ENCODE data around the gene MAST4. TPM values are rescaled to one million over a fixed set of nuclear protein-coding genes. Genes with fewer than 3 reads are reported as not detected.
"Not testable (repeated sequence)": the region's sequence is repeated elsewhere in the genome, so short reads cannot be mapped to it uniquely, and the experiment has no call there.

MAST4 gene
- total and polyA plus RNA-seq, 2 donors from 2014 or later: 27.3 to 31.4 TPM

- intact Hi-C loops (cut with DNase I): no loop called here
- H3K36me3 ChIP-seq (ENCODE audit: control insufficient read depth in 2 of 3, insufficient read depth in 3 of 3, low read length in 3 of 3): peaks cover 0 to 14% (median 7%) of the 10 kb centered on the region in 3 donors
- no peak for TF ChIP-seq CTCF (IDR thresholded peaks at IDR 0.05; ENCODE audit: borderline replicate concordance, extremely low read depth, insufficient read depth)
- no peaks in the 10 kb centered on the region for H3K9me3 ChIP-seq (ENCODE audit: control insufficient read depth in 2 of 3, insufficient read depth in 1 of 3, low read length in 3 of 3)
- H3K4me3 ChIP-seq (ENCODE audit: low read length in 3 of 3): no peak overlapping the region
- DNase-seq (no peak), FAIRE-seq (no peak)
- H3K9ac ChIP-seq (ENCODE audit: low read length in 3 of 3): no peak overlapping the region
- no peaks in the 10 kb centered on the region for H3K27me3 ChIP-seq (ENCODE audit: control insufficient read depth, insufficient read depth, low read length)
- H3K27ac ChIP-seq (ENCODE audit: low read depth in 2 of 2, low read length in 2 of 2): no peak overlapping the region
- H3K4me1 ChIP-seq (ENCODE audit: control insufficient read depth in 2 of 3, insufficient read depth in 2 of 3, low read depth in 1 of 3, low read length in 3 of 3): no peaks in the 10 kb centered on the region
Measured at GRCh38 chr5:67170767-67171166, 574.6 kb downstream of the MAST4 start.

- H3K27me3 ChIP-seq (ENCODE audit: control insufficient read depth, insufficient read depth, low read length); FAIRE-seq; H3K36me3 ChIP-seq (ENCODE audit: control insufficient read depth in 2 of 3, insufficient read depth in 3 of 3, low read length in 3 of 3); H3K9ac ChIP-seq (ENCODE audit: low read length in 3 of 3); intact Hi-C loops (cut with DNase I); H3K27ac ChIP-seq (ENCODE audit: low read depth in 2 of 2, low read length in 2 of 2); H3K4me3 ChIP-seq (ENCODE audit: low read length in 3 of 3); H3K4me1 ChIP-seq (ENCODE audit: control insufficient read depth in 2 of 3, insufficient read depth in 2 of 3, low read depth in 1 of 3, low read length in 3 of 3); H3K9me3 ChIP-seq (ENCODE audit: control insufficient read depth in 2 of 3, insufficient read depth in 1 of 3, low read length in 3 of 3); DNase-seq: not testable (repeated sequence)
Measured at GRCh38 chr5:67173351-67173750, 577.2 kb downstream of the MAST4 start.

- Histone ChIP-seq H3K4me1 (ENCODE audit: control insufficient read depth in 2 of 3, insufficient read depth in 2 of 3, low read depth in 1 of 3, low read length in 3 of 3) (no peaks in the 10 kb centered on the region), H3K9ac (ENCODE audit: low read length in 3 of 3) (no peak overlapping the region), H3K27ac (ENCODE audit: low read depth in 2 of 2, low read length in 2 of 2) (no peak overlapping the region), H3K4me3 (ENCODE audit: low read length in 3 of 3) (no peak overlapping the region), H3K36me3 (ENCODE audit: control insufficient read depth in 2 of 3, insufficient read depth in 3 of 3, low read length in 3 of 3) (peaks cover 0 to 7% (median 2%) of the 10 kb centered on the region in 3 donors), H3K9me3 (ENCODE audit: control insufficient read depth in 2 of 3, insufficient read depth in 1 of 3, low read length in 3 of 3) (peaks cover 0 to 4% (median 0%) of the 10 kb centered on the region in 3 donors), H3K27me3 (ENCODE audit: control insufficient read depth, insufficient read depth, low read length) (no peaks in the 10 kb centered on the region)
- no peak for FAIRE-seq
- DNase-seq: no peak
- no peak for TF ChIP-seq CTCF (IDR thresholded peaks at IDR 0.05; ENCODE audit: borderline replicate concordance, extremely low read depth, insufficient read depth)
- intact Hi-C loops (cut with DNase I): no loop called here
Measured at GRCh38 chr5:67173959-67174358, 577.8 kb downstream of the MAST4 start.

- no peaks in the 10 kb centered on the region for H3K36me3 ChIP-seq (ENCODE audit: control insufficient read depth in 2 of 3, insufficient read depth in 3 of 3, low read length in 3 of 3)
- no peak for TF ChIP-seq CTCF (IDR thresholded peaks at IDR 0.05; ENCODE audit: borderline replicate concordance, extremely low read depth, insufficient read depth)
- H3K27me3 ChIP-seq (ENCODE audit: control insufficient read depth, insufficient read depth, low read length): no peaks in the 10 kb centered on the region
- intact Hi-C loops (cut with DNase I): no loop called here
- H3K4me3 ChIP-seq (ENCODE audit: low read length in 3 of 3): no peak overlapping the region
- no peak overlapping the region for H3K9ac ChIP-seq (ENCODE audit: low read length in 3 of 3)
- FAIRE-seq: no peak
- H3K27ac ChIP-seq (ENCODE audit: low read depth in 2 of 2, low read length in 2 of 2): no peak overlapping the region
- peaks cover 0 to 4% (median 0%) of the 10 kb centered on the region in 3 donors for H3K9me3 ChIP-seq (ENCODE audit: control insufficient read depth in 2 of 3, insufficient read depth in 1 of 3, low read length in 3 of 3)
- no peak for DNase-seq
- H3K4me1 ChIP-seq (ENCODE audit: control insufficient read depth in 2 of 3, insufficient read depth in 2 of 3, low read depth in 1 of 3, low read length in 3 of 3): peaks cover 0 to 7% (median 0%) of the 10 kb centered on the region in 3 donors
Measured at GRCh38 chr5:67176936-67177335, 580.7 kb downstream of the MAST4 start.
